Muscle layer of colon (tissue), 2 donors: ENCODE data around the gene AGAP3.

Experiments
- H3K27ac ChIP-seq: one replicate; pipeline ENCODE4 v1.7.0; 2013; ENCODE audit warnings: low read depth, mild to moderate bottlenecking, low read length, moderate library complexity
- H3K27me3 ChIP-seq, 2 donors: one replicate each; pipeline ENCODE4 v1.7.0; 2013; ENCODE audit warnings: low read length in 2 of 2, mild to moderate bottlenecking in 2 of 2; ENCODE audit not compliant: insufficient read depth in 2 of 2, control insufficient read depth in 1 of 2
- H3K36me3 ChIP-seq: one replicate; pipeline ENCODE4 v1.7.0; 2013; ENCODE audit warnings: mild to moderate bottlenecking, low read length; ENCODE audit not compliant: insufficient read depth
- H3K4me1 ChIP-seq: one replicate; pipeline ENCODE4 v1.7.0; 2013; ENCODE audit warnings: mild to moderate bottlenecking, low read length; ENCODE audit not compliant: insufficient read depth
- H3K4me3 ChIP-seq, 2 donors: one replicate each; pipeline ENCODE4 v1.7.0; 2013; ENCODE audit warnings: low read length in 2 of 2, low read depth in 1 of 2, mild to moderate bottlenecking in 1 of 2, moderate library complexity in 1 of 2
- H3K9ac ChIP-seq: one replicate; pipeline ENCODE4 v1.7.0; 2013; ENCODE audit warnings: low read length
- H3K9me3 ChIP-seq: one replicate; pipeline ENCODE4 v1.7.0; 2013; ENCODE audit warnings: mild to moderate bottlenecking, low read length
- donor health status: abdominal sarcoma.
- donor health status: Adenocarcinoma of cecum.

Gene AGAP3

GRCh38 chr7:151139071-151139790 is 53.0 kb downstream of the AGAP3 start:
- Histone ChIP-seq H3K36me3 (peaks cover 70% of the 10 kb centered on the region), H3K9me3 (no peaks in the 10 kb centered on the region), H3K9ac (no peak overlapping the region), H3K4me1 (no peaks in the 10 kb centered on the region), H3K27ac (no peak overlapping the region), H3K27me3 (no peaks in the 10 kb centered on the region), H3K4me3 (no peak overlapping the region)

- Histone ChIP-seq H3K4me3 (no peak overlapping the region), H3K36me3 (peaks cover 67% of the 10 kb centered on the region), H3K27me3 (no peaks in the 10 kb centered on the region), H3K9me3 (no peaks in the 10 kb centered on the region), H3K9ac (no peak overlapping the region), H3K27ac (no peak overlapping the region), H3K4me1 (no peaks in the 10 kb centered on the region)
Measured at GRCh38 chr7:151139791-151140190, 53.5 kb downstream of the AGAP3 start.

- H3K9me3 ChIP-seq: no peaks in the 10 kb centered on the region
- peaks cover 56% of the 10 kb centered on the region for H3K36me3 ChIP-seq
- no peaks in the 10 kb centered on the region for H3K4me1 ChIP-seq
- H3K27ac ChIP-seq: no peak overlapping the region
- no peak overlapping the region for H3K9ac ChIP-seq
- H3K4me3 ChIP-seq: no peak overlapping the region
- no peaks in the 10 kb centered on the region for H3K27me3 ChIP-seq
Measured at GRCh38 chr7:151140826-151141225, 54.6 kb downstream of the AGAP3 start.

GRCh38 chr7:151141311-151141854 is 55.1 kb downstream of the AGAP3 start:
- Histone ChIP-seq H3K4me3 (no peak overlapping the region), H3K4me1 (no peaks in the 10 kb centered on the region), H3K9me3 (no peaks in the 10 kb centered on the region), H3K36me3 (peaks cover 51% of the 10 kb centered on the region), H3K9ac (no peak overlapping the region), H3K27ac (no peak overlapping the region), H3K27me3 (no peaks in the 10 kb centered on the region)

- H3K27me3 ChIP-seq: no peaks in the 10 kb centered on the region
- no peaks in the 10 kb centered on the region for H3K9me3 ChIP-seq
- no peak overlapping the region for H3K4me3 ChIP-seq
- no peak overlapping the region for H3K27ac ChIP-seq
- H3K4me1 ChIP-seq: no peaks in the 10 kb centered on the region
- peaks cover 46% of the 10 kb centered on the region for H3K36me3 ChIP-seq
- H3K9ac ChIP-seq: no peak overlapping the region
Measured at GRCh38 chr7:151141855-151142685, 55.8 kb downstream of the AGAP3 start.

GRCh38 chr7:151142686-151143040 is 56.4 kb downstream of the AGAP3 start:
- peaks cover 46% of the 10 kb centered on the region for H3K36me3 ChIP-seq
- no peak overlapping the region for H3K27ac ChIP-seq
- H3K27me3 ChIP-seq: no peaks in the 10 kb centered on the region
- no peaks in the 10 kb centered on the region for H3K9me3 ChIP-seq
- H3K4me3 ChIP-seq: no peak overlapping the region
- H3K4me1 ChIP-seq: no peaks in the 10 kb centered on the region
- H3K9ac ChIP-seq: no peak overlapping the region

- H3K27ac ChIP-seq: no peak overlapping the region
- no peak overlapping the region for H3K4me3 ChIP-seq
- no peak overlapping the region for H3K9ac ChIP-seq
- H3K27me3 ChIP-seq: peaks cover 0 to under 1% of the 10 kb centered on the region in 2 donors
- H3K4me1 ChIP-seq: no peaks in the 10 kb centered on the region
- peaks cover 46% of the 10 kb centered on the region for H3K36me3 ChIP-seq
- H3K9me3 ChIP-seq: no peaks in the 10 kb centered on the region
Measured at GRCh38 chr7:151143261-151144015, 57.2 kb downstream of the AGAP3 start.

- H3K36me3 ChIP-seq: peaks cover 43% of the 10 kb centered on the region
- no peaks in the 10 kb centered on the region for H3K4me1 ChIP-seq
Measured at GRCh38 chr7:151144387-151144786, 58.1 kb downstream of the AGAP3 start.

GRCh38 chr7:151146761-151147160 is 60.5 kb downstream of the AGAP3 start:
- Histone ChIP-seq H3K9me3 (no peaks in the 10 kb centered on the region), H3K36me3 (peaks cover 21% of the 10 kb centered on the region), H3K27me3 (peaks cover 0 to 30% of the 10 kb centered on the region in 2 donors), H3K27ac (no peak overlapping the region), H3K4me1 (no peaks in the 10 kb centered on the region), H3K4me3 (no peak overlapping the region), H3K9ac (no peak overlapping the region)

More at GRCh38 chr7:151144387-151144786, 58.1 kb downstream of the AGAP3 start:
- Histone ChIP-seq H3K9ac (no peak overlapping the region), H3K27ac (no peak overlapping the region), H3K27me3 (peaks cover 0 to 10% of the 10 kb centered on the region in 2 donors), H3K9me3 (no peaks in the 10 kb centered on the region), H3K4me3 (no peak overlapping the region)

- H3K36me3 ChIP-seq: peaks cover 8% of the 10 kb centered on the region
- no peak overlapping the region for H3K27ac ChIP-seq
- H3K9me3 ChIP-seq: no peaks in the 10 kb centered on the region
- peaks cover 0 to 38% of the 10 kb centered on the region in 2 donors for H3K27me3 ChIP-seq
- H3K4me3 ChIP-seq: no peak overlapping the region
- H3K4me1 ChIP-seq: no peaks in the 10 kb centered on the region
- no peak overlapping the region for H3K9ac ChIP-seq
Measured at GRCh38 chr7:151148319-151149259, 62.3 kb downstream of the AGAP3 start.
